B cell (primary cell): ENCODE results near the gene RPL11. TPM values are rescaled to one million over a fixed set of nuclear protein-coding genes. Genes with fewer than 3 reads are reported as not detected.

Experiments used
- ATAC-seq: fragments of 200-7000 bp; cut with Tn5 transposase; one replicate; pipeline ENCODE4 v1.10.0; 2021; ENCODE audit warnings: low read depth, mild to moderate bottlenecking, moderate number of reproducible peaks, moderate library complexity
- CTCF ChIA-PET: fragments of 350-600 bp; sonication (Branson Sonifier 250); formaldehyde crosslinking; loops from one replicate; lab custom pipeline; 2021; ENCODE audit warnings: antibody characterized with exemption, inconsistent platforms; lab: Charles Lee
- POLR2A ChIA-PET: fragments of 350-600 bp; sonication (Branson Sonifier 250); formaldehyde crosslinking; loops from one replicate; lab custom pipeline; 2021; ENCODE audit warnings: antibody characterized with exemption; lab: Charles Lee
- DNase-seq: peaks from one replicate; pipeline ENCODE4 v3.0.0; 2013
- H2AFZ ChIP-seq: 2 replicates; pipeline ENCODE4 v1.6.1; 2012; ENCODE audit warnings: mild to moderate bottlenecking, low read depth, low read length; ENCODE audit not compliant: insufficient read depth, poor library complexity, severe bottlenecking
- H3K27ac ChIP-seq, 2 donors: 1 replicate in 1 of 2; 2 replicates in 1 of 2; pipeline ENCODE4 v1.5.1; 2012 to 2013; ENCODE audit warnings: low read length in 2 of 2, mild to moderate bottlenecking in 2 of 2, moderate library complexity in 1 of 2
- H3K27me3 ChIP-seq, 4 experiments: fragments of 200-600 bp in 1 of 4; sonication (generic) in 1 of 4; replicated peaks in 1 of 4; 1 replicate in 2 of 4; 2 replicates in 2 of 4; pipeline versions ENCODE4 v1.6.1 to v1.7.0; 2013 to 2016; ENCODE audit warnings: low read length in 3 of 4, mild to moderate bottlenecking in 2 of 4, mixed read lengths in 1 of 4, moderate library complexity in 1 of 4; ENCODE audit not compliant: insufficient read depth in 4 of 4, control insufficient read depth in 3 of 4; ENCODE audit errors: control extremely low read depth in 1 of 4
- H3K36me3 ChIP-seq, 2 experiments: replicated peaks in 1 of 2; 1 replicate in 1 of 2; 2 replicates in 1 of 2; pipeline versions ENCODE4 v1.6.1 to v1.7.1; 2013; ENCODE audit warnings: low read length in 1 of 2; ENCODE audit not compliant: insufficient read depth in 2 of 2, control insufficient read depth in 1 of 2; ENCODE audit errors: control extremely low read depth in 1 of 2, extremely low read depth in 1 of 2
- H3K4me1 ChIP-seq, 2 donors: fragments of 200-600 bp in 1 of 2; sonication (generic) in 1 of 2; 1 replicate in 1 of 2; 2 replicates in 1 of 2; pipeline versions ENCODE4 v1.5.1 to v1.6.1; 2013 to 2017; ENCODE audit warnings: low read length in 2 of 2; ENCODE audit not compliant: control insufficient read depth in 2 of 2, insufficient read depth in 2 of 2
- H3K4me2 ChIP-seq: replicated peaks from 2 replicates; pipeline ENCODE3; 2012; ENCODE audit warnings: mild to moderate bottlenecking, low read depth, low read length; ENCODE audit not compliant: poor library complexity, severe bottlenecking
- H3K4me3 ChIP-seq, 5 experiments: fragments of 200-600 bp in 1 of 5; sonication (generic) in 1 of 5; 1 replicate in 3 of 5; 2 replicates in 2 of 5; pipeline versions ENCODE4 v1.5.1 to v1.7.0; 2011 to 2016; ENCODE audit warnings: low read length in 4 of 5, mild to moderate bottlenecking in 4 of 5, low read depth in 2 of 5, control low read depth in 1 of 5, moderate library complexity in 1 of 5; ENCODE audit not compliant: insufficient read depth in 1 of 5; ENCODE audit errors: control extremely low read depth in 1 of 5, extremely low read depth in 1 of 5
- H3K79me2 ChIP-seq: fragments of 200-600 bp; sonication (generic); one replicate; pipeline ENCODE4 v1.6.0; 2016; ENCODE audit warnings: low read length; ENCODE audit not compliant: control insufficient read depth, insufficient read depth
- H3K9ac ChIP-seq: fragments of 200-600 bp; sonication (generic); 2 replicates; pipeline ENCODE4 v1.6.1; 2017; ENCODE audit warnings: mild to moderate bottlenecking, low read length, moderate library complexity
- H3K9me3 ChIP-seq, 3 donors: one replicate each; pipeline versions ENCODE4 v1.6.1 to v1.7.1; 2013; ENCODE audit warnings: low read length in 2 of 3; ENCODE audit not compliant: control insufficient read depth in 2 of 3, insufficient read depth in 1 of 3; ENCODE audit errors: control extremely low read depth in 1 of 3
- H4K20me1 ChIP-seq: 2 replicates; pipeline ENCODE4 v1.6.0; 2012; ENCODE audit warnings: mild to moderate bottlenecking, low read length; ENCODE audit not compliant: insufficient read depth, control insufficient read depth, poor library complexity, severe bottlenecking
- H3K27ac Mint-ChIP-seq: one replicate; pipeline ENCODE4 v1.8.0; 2021; ENCODE audit warnings: mixed read lengths
- H3K27me3 Mint-ChIP-seq: one replicate; pipeline ENCODE4 v1.8.0; 2021; ENCODE audit warnings: mixed read lengths
- H3K4me1 Mint-ChIP-seq: one replicate; pipeline ENCODE4 v1.8.0; 2021; ENCODE audit warnings: mixed read lengths
- H3K4me3 Mint-ChIP-seq: one replicate; pipeline ENCODE4 v1.8.0; 2021; ENCODE audit warnings: mixed read lengths
- H3K9me3 Mint-ChIP-seq: one replicate; pipeline ENCODE4 v1.8.0; 2022; ENCODE audit warnings: mixed read lengths; ENCODE audit not compliant: insufficient read depth
- EZH2 ChIP-seq: IDR thresholded peaks from 2 replicates; pipeline ENCODE4 v1.6.1; 2012; ENCODE audit warnings: borderline replicate concordance, low read depth, mild to moderate bottlenecking, moderate library complexity, low read length; ENCODE audit not compliant: insufficient read depth, poor library complexity, severe bottlenecking
- whole genome bisulfite sequencing: methylation state at CpG from one replicate; pipeline ENCODE4 v1.1.5; 2013; ENCODE audit warnings: missing lambda C conversion rate; ENCODE audit not compliant: insufficient coverage; 5-methylcytosine and 5-hydroxymethylcytosine counted together
- intact Hi-C: fragments of 100-400 bp; cut with micrococcal nuclease; formaldehyde crosslinking; loops from one replicate; pipeline ENCODE4 v1.10.0; 2022
- polyA plus RNA-seq: library from polyadenylated mRNA; depleted of rRNA; stranded (reverse); fragments of >200 nt; gene quantifications from 2 replicates; pipeline ENCODE4 v1.2.3, GENCODE V29; 2012
- total RNA-seq, 2 donors: library from RNA; stranded (reverse); fragments of 120-200 nt in 1 of 2; gene quantifications; 1 replicate in 1 of 2; 2 replicates in 1 of 2; pipeline versions ENCODE4 v1.2.3 to v1.2.4, GENCODE V29; 2013 to 2022
- TF ChIP-seq, protein P1 (sequence below): fragments of 200-600 bp; IDR thresholded peaks from one replicate; pipeline ENCODE4 v1.8.0; 2022; ENCODE audit warnings: antibody characterized with exemption, mild to moderate bottlenecking

RPL11 gene
- total and polyA plus RNA-seq, 2 donors (not counting 1 experiment from before 2014, with no cell fraction given) = 1,373 to 1,539 TPM

DNA sequence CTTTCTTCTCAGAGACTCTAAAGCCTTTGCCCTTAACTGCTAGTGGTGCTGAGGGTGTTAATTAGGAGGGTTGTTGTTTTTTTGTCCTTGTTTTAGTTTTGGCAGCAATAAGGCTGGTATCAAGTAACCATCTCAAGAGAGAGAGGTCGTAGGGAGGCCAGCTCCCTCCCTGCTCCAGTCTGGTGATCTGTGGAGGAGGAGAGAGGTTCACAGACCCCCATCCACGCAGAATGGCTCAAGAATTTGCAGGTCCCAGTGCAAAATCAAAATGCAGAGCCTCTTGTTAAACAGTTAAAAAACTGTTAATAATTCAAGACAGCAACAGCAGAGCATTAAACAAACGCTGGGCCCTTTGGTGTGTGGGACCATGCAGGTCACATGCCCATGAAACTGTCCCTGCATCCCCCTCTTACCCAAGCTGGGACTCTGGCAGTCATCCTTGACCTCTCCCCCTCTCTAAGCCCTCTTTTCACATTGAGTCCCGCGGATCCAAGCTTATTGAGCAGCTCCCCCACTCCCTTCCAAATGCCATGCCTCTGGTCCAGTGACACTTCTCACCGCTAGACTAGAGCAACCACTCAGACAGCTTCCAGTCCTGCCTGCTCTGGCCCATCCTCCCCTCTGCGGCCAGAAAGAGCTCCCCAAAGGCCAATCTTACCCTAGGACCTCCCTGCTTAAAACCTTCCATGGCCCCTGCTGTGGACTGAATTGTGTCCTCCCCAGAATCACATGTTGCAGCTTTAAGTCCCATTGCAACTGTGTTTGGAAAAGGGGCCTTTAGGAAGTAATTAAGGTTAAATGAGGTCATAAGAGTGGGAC is 47.7 kb upstream of the RPL11 start:
- no peaks in the 10 kb centered on the region for H3K27me3 Mint-ChIP-seq
- H2AFZ ChIP-seq = no peak overlapping the region
- H3K9me3 ChIP-seq = peaks cover 0 to 12% (median 0%) of the 10 kb centered on the region in 3 donors
- no peaks in the 10 kb centered on the region for H3K79me2 ChIP-seq
- no peak for DNase-seq
- peaks cover 4% of the 10 kb centered on the region for H3K4me1 Mint-ChIP-seq
- no peak overlapping the region for H3K4me2 ChIP-seq
- ATAC-seq = no peak
- H3K9me3 Mint-ChIP-seq = no peaks in the 10 kb centered on the region
- H3K36me3 ChIP-seq = no peaks in the 10 kb centered on the region
- no peaks in the 10 kb centered on the region for H4K20me1 ChIP-seq
- no peak overlapping the region for H3K4me3 Mint-ChIP-seq
- intact Hi-C loops = no loop called here
- CTCF ChIA-PET = interaction anchor here (0.5 to 1.4 kb wide), 6 partner anchors 13 to 278 kb away, joined by 4 to 6 read pairs (median 5); no protein-coding TSS in a partner anchor
- H3K27ac Mint-ChIP-seq = no peak overlapping the region
- WGBS = 93% methylated on average over 4 of the region's 7 CpGs
- no peak overlapping the region for H3K27ac ChIP-seq
- H3K9ac ChIP-seq = no peak overlapping the region
- peaks cover 0 to 3% (median 0%) of the 10 kb centered on the region in 4 experiments for H3K27me3 ChIP-seq
- H3K4me3 ChIP-seq = no peak overlapping the region
- H3K4me1 ChIP-seq = no peaks in the 10 kb centered on the region
- POLR2A ChIA-PET = interaction anchor here (0.7 kb wide), 2 partner anchors 95 to 146 kb away, joined by 4 to 5 read pairs; no protein-coding TSS in a partner anchor
- no peak for TF ChIP-seq EZH2
- TF ChIP-seq, protein P1, sequence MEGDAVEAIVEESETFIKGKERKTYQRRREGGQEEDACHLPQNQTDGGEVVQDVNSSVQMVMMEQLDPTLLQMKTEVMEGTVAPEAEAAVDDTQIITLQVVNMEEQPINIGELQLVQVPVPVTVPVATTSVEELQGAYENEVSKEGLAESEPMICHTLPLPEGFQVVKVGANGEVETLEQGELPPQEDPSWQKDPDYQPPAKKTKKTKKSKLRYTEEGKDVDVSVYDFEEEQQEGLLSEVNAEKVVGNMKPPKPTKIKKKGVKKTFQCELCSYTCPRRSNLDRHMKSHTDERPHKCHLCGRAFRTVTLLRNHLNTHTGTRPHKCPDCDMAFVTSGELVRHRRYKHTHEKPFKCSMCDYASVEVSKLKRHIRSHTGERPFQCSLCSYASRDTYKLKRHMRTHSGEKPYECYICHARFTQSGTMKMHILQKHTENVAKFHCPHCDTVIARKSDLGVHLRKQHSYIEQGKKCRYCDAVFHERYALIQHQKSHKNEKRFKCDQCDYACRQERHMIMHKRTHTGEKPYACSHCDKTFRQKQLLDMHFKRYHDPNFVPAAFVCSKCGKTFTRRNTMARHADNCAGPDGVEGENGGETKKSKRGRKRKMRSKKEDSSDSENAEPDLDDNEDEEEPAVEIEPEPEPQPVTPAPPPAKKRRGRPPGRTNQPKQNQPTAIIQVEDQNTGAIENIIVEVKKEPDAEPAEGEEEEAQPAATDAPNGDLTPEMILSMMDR = no peak

DNA sequence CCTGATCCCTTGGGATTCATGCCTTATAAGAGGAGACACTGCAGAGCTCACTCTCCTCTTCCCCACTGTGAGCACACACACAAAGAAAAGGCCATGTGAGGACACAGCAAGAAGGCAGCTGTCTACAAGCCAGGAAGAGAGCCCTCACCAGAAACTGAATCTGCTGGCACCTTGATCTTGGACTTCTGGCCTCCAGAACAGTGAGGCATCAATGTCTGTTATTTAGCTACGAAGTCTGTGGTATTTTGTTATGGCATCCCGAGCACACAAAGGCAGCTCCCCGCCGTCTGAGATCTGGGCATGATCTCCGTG is 47.1 kb upstream of the RPL11 start:
- no peak overlapping the region for H3K9ac ChIP-seq
- no peak overlapping the region for H3K27ac ChIP-seq
- H3K27me3 ChIP-seq = peaks cover 0 to 3% (median 0%) of the 10 kb centered on the region in 4 experiments
- DNase-seq (no peak), ATAC-seq (no peak)
- H4K20me1 ChIP-seq = no peaks in the 10 kb centered on the region
- intact Hi-C loops = no loop called here
- H3K4me3 Mint-ChIP-seq = no peak overlapping the region
- CTCF ChIA-PET = interaction anchor here (0.5 to 1.5 kb wide), 7 partner anchors 9 to 279 kb away, joined by 3 to 6 read pairs (median 4); no protein-coding TSS in a partner anchor
- H3K36me3 ChIP-seq = no peaks in the 10 kb centered on the region
- H3K4me1 ChIP-seq = no peaks in the 10 kb centered on the region
- WGBS = 95% methylated on average over 4 of the region's 5 CpGs
- H3K4me2 ChIP-seq = no peak overlapping the region
- H3K4me3 ChIP-seq = no peak overlapping the region
- no peaks in the 10 kb centered on the region for H3K27me3 Mint-ChIP-seq
- H3K79me2 ChIP-seq = no peaks in the 10 kb centered on the region
- no peak overlapping the region for H3K27ac Mint-ChIP-seq
- no peak overlapping the region for H2AFZ ChIP-seq
- H3K4me1 Mint-ChIP-seq = peaks cover 4% of the 10 kb centered on the region
- H3K9me3 Mint-ChIP-seq = no peaks in the 10 kb centered on the region
- TF ChIP-seq, protein P1 = no peak
- TF ChIP-seq EZH2 = no peak
- H3K9me3 ChIP-seq = peaks cover 0 to 12% (median 0%) of the 10 kb centered on the region in 3 donors
- POLR2A ChIA-PET = interaction anchor here (0.6 to 0.7 kb wide), 2 partner anchors 100 to 160 kb away, joined by 3 read pairs; no protein-coding TSS in a partner anchor
